ENCODE measurements around the gene SBK2. TPM values are rescaled to one million over a fixed set of nuclear protein-coding genes. Genes with fewer than 3 reads are reported as not detected.
A peak's percentile ranks its signal among the peaks of the same experiment; 100 is the strongest.

Gene SBK2
- total and polyA plus RNA-seq, 8 donors = 0.20 TPM; not detected in 7

- H3K4me1 ChIP-seq = peaks cover 16 to 30% of the 10 kb centered on the region in 2 donors
- TF ChIP-seq CTCF (IDR thresholded peaks at IDR 0.05) = no peak
- H3K27ac ChIP-seq = peak within 1 kb of the TSS; percentile 34 to 90
- intact Hi-C loops (cut with DNase I) = no loop called here
- no peak within 1 kb of the TSS for H3K4me3 ChIP-seq
- peak; percentile 11 for ATAC-seq
- peaks cover 0 to 62% of the 10 kb centered on the region in 2 donors for H3K27me3 ChIP-seq
- peaks cover 0 to 10% of the 10 kb centered on the region in 2 donors for H3K36me3 ChIP-seq
- peak in 3 of 4 donors; percentile 58 to 73 (median 67) for DNase-seq
- no peaks in the 10 kb centered on the region for H3K9me3 ChIP-seq
These were observed 48.8 kb downstream of the SBK2 start, which contains the start of gene SSC5D for GRCh38 chr19:55487924-55488687. SSC5D (plus strand) TSS chr19:55488436; CDS start chr19:55488590, 154 bp downstream.

- ATAC-seq = peak; percentile 69
- intact Hi-C loops (cut with DNase I) = no loop called here
- TF ChIP-seq CTCF (IDR thresholded peaks at IDR 0.05) = no peak
These were observed 49.7 kb downstream of the SBK2 start for GRCh38 chr19:55486971-55487923.

GRCh38 chr19:55486043-55486970 lies 50.6 kb downstream of the SBK2 start:
- Histone ChIP-seq H3K36me3 (peaks cover 0 to 28% of the 10 kb centered on the region in 2 donors), H3K4me3 (no peak overlapping the region), H3K27me3 (peaks cover 0 to 44% of the 10 kb centered on the region in 2 donors), H3K9me3 (no peaks in the 10 kb centered on the region), H3K4me1 (peaks cover 16 to 30% of the 10 kb centered on the region in 2 donors), H3K27ac (peak overlapping the region; percentile 34 to 90)
- DNase-seq (peak in 1 of 4 donors; percentile 79), ATAC-seq (no peak)
- intact Hi-C loops (cut with DNase I) = no loop called here
- no peak for TF ChIP-seq CTCF (IDR thresholded peaks at IDR 0.05)

More at GRCh38 chr19:55486971-55487923, 49.7 kb downstream of the SBK2 start:
- Histone ChIP-seq H3K4me1 (peaks cover 16 to 30% of the 10 kb centered on the region in 2 donors), H3K4me3 (no peak overlapping the region), H3K27ac (peak overlapping the region; percentile 34 to 90), H3K27me3 (peaks cover 0 to 53% of the 10 kb centered on the region in 2 donors), H3K9me3 (no peaks in the 10 kb centered on the region), H3K36me3 (peaks cover 0 to 18% of the 10 kb centered on the region in 2 donors)
- peak; percentile 56 to 87 (median 74) for DNase-seq

GRCh38 chr19:55485439-55486011 lies 51.4 kb downstream of the SBK2 start:
- DNase-seq = peak in 1 of 4 donors; percentile 73
- peaks cover 16 to 30% of the 10 kb centered on the region in 2 donors for H3K4me1 ChIP-seq
- peak overlapping the region; percentile 34 to 51 for H3K4me3 ChIP-seq
- no peaks in the 10 kb centered on the region for H3K9me3 ChIP-seq
- H3K27ac ChIP-seq = peak overlapping the region; percentile 70 to 90
- TF ChIP-seq CTCF (IDR thresholded peaks at IDR 0.05) = no peak
- peaks cover 0 to 36% of the 10 kb centered on the region in 2 donors for H3K27me3 ChIP-seq
- no peak for ATAC-seq
- intact Hi-C loops (cut with DNase I) = no loop called here
- peaks cover 0 to 36% of the 10 kb centered on the region in 2 donors for H3K36me3 ChIP-seq
